HG03045 (cell line): ENCODE results near the gene CIZ1.

ENCODE experiments used
- ATAC-seq: cut with Tn5 transposase; IDR thresholded peaks from one replicate; pipeline ENCODE4 v1.9.1; 2021; ENCODE audit warnings: mild to moderate bottlenecking, moderate library complexity; ENCODE audit not compliant: unreplicated experiment

The CIZ1 gene

DNA sequence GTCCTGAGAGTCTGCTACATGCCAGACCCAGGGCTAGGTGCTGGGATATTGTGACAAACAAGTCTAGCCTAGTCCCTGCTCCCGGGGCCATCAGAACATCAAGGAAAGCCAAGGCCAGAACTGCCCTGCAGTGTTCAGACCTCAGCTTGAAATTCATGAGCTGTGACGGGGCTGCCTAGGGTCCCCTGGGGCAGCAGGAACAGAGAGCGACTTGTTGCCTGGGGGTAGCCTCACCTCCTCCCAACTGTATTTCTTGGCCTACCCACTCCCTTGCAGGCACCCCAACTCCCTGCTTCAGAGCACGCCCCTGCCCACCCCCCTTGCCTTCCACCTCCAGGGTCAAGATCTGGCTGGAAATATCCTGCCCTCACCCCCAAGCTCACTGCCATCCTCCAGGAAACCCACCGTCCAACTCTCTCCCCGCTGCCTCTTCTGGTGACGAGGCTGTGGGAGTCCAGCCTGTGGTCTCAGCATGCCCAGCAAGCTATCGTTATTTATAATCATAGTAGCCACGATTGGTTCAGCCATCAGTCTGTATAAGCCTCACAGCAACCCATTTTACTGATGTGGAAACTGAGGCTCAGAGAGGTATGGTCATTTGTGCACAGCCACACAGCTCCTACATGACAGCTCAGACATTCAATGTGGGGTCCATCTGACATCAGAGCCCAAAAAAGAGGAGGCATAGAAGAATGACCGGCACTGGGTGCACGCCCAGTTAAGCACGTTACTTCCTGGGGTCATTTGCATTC lies 22.6 kb upstream of the CIZ1 start:
- ATAC-seq, result no peak

DNA sequence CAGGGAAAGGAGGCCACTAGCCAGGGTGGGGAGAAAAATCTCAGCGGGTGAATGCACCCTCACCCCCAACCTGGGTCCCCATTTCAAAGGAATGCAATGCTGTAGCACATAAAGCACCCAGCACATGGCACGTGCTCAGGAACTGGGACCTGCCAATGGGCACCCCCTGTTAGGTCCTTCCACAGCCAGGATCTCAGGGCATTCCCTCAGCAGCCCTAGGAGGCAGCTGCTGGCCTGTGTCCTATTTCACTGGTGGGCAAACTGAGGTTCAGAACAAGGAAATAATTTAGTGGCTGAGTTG lies 20.6 kb upstream of the CIZ1 start:
- no peak for ATAC-seq

DNA sequence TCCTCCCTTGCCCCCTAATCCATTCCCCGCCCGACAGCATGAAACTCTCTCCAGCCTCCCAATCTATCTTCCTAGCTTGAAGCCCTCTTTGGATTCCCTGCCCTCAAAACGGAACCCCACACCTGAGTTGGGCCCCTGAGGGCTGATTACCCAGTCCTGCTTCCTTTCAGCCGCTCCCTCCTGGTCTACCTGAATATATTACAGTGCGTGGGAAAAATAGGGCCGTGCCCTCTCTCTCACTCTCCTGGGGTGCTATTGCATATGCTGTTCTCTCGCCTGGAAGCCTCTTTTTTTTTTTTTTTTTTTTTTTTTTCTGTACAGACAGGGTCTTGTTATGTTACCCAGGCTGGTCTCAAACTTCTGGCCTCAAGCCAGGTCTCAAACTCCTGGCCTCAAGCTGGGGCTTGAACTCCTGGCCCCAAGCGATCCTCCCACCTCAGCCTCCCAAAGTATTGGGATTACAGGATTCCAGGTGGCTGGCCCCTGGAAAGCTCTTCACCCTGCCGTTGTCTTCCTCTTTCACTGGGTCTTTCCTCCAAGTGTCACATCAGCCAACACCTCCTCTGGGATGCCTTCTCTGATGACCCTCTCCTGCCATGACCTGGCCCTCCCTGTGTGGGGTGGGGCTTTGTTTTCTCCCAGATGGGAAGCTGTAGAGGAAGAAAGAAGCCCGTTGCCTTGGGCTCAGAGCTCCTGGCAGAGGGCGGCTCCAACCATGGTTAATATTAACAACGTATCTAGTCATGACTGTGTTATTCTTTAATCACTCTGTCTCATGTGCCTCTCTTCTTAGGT lies 20.0 kb upstream of the CIZ1 start:
- no peak for ATAC-seq

DNA sequence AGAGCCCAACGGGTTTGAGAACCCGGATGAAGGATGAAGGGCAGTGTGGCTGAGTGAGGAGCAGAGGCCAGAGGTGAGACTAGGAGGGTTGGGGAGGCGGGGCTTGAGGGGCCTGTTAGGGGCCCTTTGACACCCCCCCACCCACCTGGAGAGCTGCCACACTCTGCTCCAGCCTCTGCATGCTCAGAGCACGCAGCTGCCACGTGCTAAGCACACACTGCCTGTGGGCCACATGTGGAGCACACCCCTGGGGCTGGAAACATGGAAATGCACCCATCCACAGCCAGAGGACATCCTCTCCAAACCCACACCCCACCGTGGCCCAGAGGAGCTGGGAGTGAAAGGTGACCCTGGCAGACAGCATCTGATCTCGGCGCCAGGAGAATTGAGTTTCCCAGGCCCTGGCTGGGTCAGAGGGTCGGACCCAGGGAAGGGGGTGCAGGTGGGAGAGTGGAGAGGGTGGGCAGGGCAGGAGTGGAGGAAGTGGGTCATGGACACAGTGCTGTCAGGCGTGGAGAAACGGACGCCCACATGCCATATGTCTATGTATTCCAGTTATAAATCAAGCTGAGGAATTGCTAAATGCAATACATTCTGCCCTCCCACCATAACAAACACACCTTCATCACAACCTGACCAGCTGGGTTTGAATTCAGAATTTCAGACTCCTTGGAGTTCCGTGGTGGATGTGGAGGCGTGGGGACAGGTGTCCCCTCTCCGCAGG lies 17.7 kb upstream of the CIZ1 start:
- ATAC-seq, result no peak

DNA sequence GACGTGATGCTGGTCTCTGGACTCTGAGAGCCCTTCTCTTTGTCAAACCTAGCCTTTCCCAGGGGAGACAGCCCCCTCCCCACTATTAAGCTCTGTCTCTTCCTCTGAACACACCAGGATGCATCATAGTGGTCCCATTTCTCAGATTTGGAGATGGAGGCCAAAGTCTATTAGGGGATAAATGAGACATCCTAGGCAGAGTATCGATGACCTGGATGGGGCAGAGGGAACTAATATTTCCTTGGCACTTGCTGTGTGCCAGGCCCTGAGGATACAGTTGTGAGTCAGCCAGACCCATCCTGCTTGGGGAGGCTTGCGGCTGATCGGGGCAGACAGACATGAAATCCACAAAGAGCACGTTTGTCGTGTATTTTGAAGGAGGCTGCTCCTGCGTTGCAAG lies 17.0 kb upstream of the CIZ1 start:
- no peak for ATAC-seq

DNA sequence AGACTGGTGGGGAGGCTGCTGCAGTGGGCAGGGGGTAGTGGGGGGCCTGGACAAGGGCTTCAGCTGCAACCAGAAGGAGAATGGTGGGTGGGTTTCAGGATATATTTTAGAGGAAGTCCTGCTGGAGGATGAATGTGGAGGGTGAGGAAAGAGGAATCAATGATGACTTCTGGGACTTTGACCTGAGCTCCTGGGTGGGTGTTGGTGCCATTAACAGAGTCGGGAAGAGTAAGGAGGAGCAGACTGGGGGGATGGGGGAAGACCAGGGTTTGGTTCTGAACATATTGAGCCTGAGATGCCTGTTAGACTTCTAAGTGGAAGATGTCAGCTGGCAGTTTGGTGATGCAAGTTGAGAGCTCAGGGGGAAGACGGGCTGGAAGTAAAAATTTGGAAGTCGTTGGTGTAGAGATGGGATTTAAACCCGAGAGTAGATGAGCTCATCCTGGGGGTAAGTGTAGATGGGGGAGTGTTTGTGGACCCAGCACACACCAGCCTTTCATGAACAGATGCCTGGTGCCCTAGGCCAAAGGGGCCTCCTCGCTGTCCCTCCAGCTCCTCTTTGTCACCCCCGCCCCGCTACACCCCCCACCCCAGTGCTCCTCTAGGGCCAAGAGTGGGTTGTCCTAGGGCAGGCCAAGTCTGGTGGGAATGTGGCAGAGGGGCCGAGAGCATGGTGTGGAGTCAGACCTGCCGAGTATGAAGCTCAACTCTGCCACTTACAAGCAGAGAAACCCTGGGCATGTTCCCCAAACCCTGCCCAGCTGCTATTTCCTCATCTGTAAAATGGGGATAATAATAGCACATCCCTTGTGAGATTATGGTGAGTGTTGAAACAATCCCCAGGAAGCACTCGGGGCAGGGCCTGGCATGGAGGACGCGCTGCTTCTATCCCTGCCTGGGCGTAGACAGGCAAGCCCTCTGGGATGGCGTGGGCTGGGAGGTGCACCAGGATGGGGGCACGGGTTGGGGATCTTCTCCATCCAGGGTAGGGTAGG lies 15.8 kb upstream of the CIZ1 start:
- no peak for ATAC-seq

DNA sequence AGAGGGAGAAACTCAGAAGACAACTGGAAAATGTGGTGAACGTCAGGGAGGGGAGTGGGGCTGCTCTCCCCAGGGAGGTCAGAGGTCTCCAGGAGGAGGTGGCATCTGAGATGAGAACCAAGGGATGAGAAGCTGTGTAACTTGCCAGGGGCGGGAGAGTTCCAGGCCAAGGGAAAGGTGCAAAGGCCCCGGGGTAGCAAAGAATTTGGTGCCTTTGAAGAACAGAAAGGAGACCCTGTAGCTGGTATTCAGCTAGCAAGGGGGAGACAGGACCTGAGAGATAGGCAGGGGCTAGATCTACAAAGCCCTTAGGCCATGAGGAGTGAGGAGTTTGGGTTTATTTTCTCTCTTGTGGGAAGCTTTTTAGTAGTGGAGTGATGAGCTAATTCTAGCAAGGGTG lies 15.1 kb upstream of the CIZ1 start:
- ATAC-seq, result no peak

DNA sequence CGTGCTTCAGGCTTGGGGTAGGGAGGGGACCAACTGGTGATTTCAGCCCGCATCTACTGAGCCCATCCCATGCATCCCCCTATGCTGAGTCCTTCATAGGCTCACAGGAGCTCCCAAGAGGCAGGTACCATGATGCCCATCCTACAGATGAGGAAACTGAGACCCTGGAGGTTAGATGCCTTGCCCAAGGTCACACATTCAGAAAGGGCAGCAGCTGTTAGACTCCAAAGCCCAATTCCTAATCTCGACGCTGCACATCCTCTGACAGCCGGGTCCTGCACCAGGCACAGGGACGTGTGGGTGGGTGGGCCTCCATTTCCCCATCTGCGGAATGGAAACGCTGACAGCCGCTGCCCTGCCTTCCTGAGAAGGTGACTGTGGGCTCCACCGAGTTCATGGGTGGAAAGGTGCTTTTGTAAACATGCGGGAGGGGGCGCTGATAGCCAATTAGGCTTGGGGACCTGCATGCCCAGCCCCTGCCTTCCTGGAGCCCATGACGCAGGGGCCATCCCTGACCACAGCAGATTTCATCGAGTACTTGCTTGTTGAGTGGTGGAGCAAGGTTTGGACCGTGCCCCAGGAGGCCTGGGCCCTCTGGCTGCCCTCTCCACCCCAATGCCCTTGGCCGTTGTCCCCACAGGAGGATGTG lies 14.0 kb upstream of the CIZ1 start:
- ATAC-seq, result no peak

DNA sequence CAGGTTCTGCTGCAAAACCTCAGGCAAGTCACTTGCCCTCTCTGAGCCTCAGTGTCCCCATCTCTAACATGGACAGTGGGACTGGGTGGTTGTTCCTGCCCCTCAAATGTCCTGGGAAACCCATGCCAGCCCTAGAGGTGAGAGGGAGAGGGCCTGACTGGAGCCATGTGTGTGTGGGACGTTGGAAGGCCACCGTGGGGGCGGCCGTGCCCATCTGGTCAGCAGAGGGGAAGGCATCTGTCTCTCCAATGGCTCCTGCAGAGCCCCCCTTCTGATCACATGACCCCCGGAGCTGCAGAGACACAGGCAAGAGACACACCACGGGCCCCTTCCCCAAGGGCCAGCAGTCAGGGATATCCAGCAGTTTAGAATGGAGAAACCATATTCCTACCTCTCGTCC lies 13.5 kb upstream of the CIZ1 start:
- no peak for ATAC-seq

DNA sequence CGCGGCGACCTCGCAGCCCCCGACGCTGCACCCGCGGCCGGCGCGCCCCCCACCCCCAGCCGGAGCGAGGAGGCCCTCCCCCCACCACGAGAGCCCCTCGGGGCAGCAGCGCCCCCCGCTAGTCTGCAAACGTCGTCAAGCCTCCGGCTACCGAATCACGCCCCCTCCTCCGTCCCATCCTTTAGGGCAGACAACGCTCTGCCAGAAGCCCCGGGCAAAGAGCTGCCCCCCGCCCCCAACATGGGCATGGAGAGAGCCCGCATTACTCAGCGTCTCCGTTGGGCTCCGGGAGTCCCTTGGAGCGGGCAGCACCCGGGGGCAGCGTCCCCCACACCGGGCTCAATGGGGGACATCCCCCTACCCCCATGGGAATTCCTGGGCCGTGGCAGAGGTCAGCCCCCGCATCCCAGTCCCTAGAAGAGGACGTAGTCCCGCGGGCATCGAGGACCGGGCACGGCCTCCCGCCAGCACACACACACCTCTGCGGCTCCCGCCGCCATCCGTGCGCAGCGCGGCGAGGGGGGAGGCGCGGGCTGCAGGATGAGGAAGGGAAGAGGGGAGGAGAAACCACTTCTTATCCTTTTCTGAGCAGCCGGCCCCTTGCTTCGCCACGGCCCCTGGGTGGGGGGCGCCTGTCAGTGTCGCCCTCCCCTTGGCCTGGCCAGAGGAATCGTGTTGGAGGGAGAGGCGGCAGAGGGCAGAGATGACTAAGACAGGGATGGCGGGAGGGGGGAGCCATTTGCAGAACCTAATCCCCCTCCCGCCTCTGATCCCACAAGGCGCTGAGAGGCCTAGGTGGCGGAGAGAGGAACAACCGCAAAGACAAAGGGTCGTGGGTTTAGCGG lies 12.6 kb upstream of the CIZ1 start:
- no peak for ATAC-seq

DNA sequence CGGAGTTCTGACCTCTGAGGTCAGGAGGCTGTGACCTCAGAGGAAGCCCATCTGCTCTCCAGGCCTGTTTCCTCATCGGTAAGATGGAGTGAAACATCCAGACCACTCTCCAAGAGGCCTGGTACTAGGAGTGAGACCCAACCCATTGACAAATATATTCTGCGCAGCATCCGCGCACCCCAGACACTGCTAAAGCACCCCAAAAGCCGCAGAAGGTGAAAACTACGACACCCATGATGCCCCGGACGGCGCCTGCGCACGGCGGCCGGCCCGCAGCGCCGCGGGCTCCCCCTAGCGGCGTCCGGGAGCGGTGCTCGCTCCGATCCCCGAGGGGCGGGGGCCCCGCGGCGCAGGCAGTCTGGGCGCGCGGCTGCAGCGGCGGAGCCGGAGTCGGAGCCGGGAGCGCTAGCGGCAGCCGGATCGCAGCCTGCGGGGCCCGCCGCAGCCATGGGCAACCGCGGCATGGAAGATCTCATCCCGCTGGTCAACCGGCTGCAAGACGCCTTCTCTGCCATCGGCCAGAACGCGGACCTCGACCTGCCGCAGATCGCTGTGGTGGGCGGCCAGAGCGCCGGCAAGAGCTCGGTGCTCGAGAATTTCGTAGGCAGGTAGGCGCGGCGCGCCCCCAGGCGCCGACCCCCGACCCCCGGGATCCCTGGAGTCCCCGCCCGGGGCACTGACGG lies 11.8 kb upstream of the CIZ1 start, which contains the start of gene DNM1:
Gene DNM1, plus strand, starts transcription at position 356 of the 683 bp plus-strand sequence. Its CDS starts 92 bp downstream, at position 448.
- ATAC-seq, result peak; percentile 70

DNA sequence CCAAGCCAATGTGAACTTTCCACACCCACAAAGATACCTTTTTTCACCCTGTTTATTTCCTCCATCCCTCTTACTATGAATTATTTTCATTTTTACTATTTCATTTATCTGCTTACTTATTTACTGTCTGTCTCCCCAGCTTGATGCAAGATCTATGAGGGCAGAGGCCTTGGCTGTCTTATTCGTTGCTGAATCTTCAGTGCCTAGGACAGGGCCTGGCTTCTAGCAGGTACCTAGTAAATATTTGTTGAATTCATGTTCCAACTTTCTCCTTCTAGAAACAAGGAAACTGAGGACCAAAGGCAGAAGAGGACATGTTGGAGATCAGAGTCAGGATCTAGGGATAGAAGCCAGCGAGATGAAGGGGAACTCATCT lies 11.3 kb upstream of the CIZ1 start:
- no peak for ATAC-seq

DNA sequence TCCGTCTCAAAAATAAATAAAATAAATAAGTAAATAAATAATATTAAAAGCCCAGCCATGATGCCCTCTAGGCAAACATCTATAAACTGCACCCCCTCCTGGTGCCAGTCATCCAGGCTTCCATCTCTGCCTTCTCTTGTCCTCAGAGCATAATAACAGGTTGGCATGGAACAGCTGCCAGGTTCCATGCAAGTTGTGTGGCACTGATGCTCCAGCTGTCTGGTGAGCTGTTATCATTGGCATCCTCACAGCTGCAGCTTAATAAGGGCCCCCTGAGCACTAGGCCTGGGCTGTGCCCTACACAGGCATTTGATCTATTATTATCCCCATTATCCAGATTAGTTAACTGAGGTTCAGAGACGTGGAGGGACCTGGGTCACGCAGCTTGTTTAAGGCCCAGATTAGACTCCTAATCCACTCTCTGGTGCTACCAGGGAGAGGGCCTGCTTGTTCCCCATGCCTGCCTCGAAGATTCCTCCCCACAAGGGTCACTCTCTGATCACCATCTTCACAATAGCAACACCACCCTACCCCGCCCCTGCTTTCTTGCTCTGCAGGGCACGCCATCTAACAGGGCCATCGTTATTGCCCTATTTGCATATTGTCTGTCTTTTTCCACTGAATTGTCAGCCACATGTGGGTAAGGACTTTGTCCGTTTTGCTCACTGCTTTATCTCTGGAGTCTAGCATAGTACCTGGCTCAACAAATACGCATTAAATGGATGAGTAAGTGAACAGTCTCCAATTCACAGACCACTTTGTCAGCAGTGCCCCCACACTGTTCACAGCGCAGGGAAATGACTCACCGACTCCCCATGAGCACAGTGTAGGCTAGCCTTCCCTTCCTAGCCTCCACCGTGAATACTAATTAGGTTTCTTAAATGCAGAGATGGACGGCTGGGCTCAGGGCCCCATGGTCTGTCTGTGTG lies 10.3 kb upstream of the CIZ1 start:
- no peak for ATAC-seq

DNA sequence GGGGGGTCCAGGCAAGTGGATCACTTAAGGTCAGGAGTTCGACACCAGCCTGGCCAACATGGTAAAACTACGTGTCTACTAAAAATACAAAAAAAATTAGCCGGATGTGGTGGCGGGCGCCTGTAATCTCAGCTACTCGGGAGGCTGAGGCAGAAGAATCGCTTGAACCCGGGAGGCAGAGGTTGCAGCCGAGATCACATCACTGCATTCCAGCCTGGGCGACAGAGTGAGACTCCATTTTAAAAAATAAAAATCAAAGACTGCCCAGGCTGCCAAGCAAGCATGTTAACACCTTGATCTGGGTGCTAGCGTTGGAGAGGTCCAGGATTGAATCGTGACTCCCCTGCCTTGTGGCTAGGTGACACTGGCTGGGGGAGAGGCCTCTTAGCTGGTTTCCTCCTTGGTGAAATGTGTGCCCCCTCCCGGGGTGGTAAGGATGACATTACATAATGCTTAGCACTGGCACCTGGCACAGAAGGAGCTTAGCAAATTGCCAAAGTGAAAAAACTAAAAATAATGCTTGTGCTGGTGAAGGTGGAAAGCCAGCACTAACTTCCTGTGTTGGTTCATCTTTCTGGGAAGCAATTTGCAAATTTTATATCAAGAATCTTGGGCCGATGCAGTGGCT lies 2.2 kb upstream of the CIZ1 start:
- no peak for ATAC-seq

DNA sequence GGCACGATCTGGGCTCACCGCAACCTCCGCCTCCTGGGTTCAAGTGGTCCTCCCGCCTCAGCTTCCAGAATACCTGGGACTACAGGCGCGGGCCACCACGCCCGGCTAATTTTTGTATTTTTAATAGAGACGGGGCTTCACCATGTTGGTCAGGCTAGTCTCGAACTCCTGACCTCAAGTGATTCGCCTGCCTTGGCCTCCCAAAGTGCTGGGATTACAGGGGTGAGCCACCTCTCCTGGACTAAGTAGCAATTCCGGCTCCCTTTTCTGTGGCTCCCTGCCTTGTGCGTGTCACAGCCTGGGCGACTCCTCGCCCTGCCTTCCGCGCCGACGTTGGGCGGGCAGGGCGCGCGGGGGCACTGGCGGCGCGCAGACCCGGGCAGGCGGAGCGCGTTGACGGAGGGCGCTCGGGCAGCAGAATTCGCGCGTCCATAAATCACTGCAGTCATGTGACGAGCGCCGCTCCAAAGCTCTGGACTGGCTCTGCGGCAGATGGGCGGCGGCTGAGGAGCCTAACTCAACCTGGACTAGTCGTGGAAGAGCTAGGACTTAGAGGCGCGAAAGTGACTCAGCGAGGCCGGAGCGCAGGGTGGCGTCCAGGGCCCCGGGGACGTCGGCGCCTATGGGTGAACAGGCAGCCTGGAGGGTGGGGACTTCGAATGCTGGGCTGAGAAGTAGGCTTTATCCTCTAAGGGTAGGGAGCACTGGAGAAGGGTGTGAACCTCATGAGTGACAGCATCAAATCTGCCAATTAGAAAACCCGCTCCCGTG lies 1.4 kb upstream of the CIZ1 start:
- no peak for ATAC-seq
